Left lung (tissue), 10 donors: Measurements from ENCODE around the gene CDC45. TPM values are rescaled to one million over a fixed set of nuclear protein-coding genes. Genes with fewer than 3 reads are reported as not detected.

Experiments
- ATAC-seq: fragments of 200-7000 bp; cut with Tn5 transposase; one replicate; pipeline ENCODE4 v1.9.1; 2020; ENCODE audit warnings: moderate library complexity
- DNase-seq, 4 donors: peaks; one replicate each; pipeline ENCODE4 v3.0.0-alpha.2; 2013 to 2020
- H3K27ac ChIP-seq, 2 donors: fragments of 200-600 bp; sonication (generic) in 1 of 2; one replicate each; pipeline versions ENCODE4 v1.5.0 to v1.8.0; 2020 to 2021
- H3K27me3 ChIP-seq, 2 donors: fragments of 200-600 bp; sonication (generic) in 1 of 2; one replicate each; pipeline versions ENCODE4 v1.5.0 to v1.8.0; 2020 to 2021
- H3K36me3 ChIP-seq, 2 donors: fragments of 200-600 bp; sonication (generic) in 1 of 2; one replicate each; pipeline versions ENCODE4 v1.5.0 to v1.8.0; 2020 to 2021
- H3K4me1 ChIP-seq, 2 donors: fragments of 200-600 bp; one replicate each; pipeline ENCODE4 v1.8.0; 2021
- H3K4me3 ChIP-seq, 2 donors: fragments of 200-600 bp; sonication (generic) in 1 of 2; one replicate each; pipeline versions ENCODE4 v1.5.0 to v1.8.0; 2020 to 2021; ENCODE audit warnings: mild to moderate bottlenecking in 1 of 2
- H3K9me3 ChIP-seq, 2 donors: fragments of 200-600 bp; sonication (generic) in 1 of 2; one replicate each; pipeline versions ENCODE4 v1.5.0 to v1.8.0; 2020 to 2021
- CTCF ChIP-seq, 2 donors: fragments of 200-600 bp; sonication (generic) in 1 of 2; IDR thresholded peaks; one replicate each; pipeline versions ENCODE4 v1.5.0 to v1.8.0; 2021; ENCODE audit warnings: antibody characterized with exemption in 2 of 2
- intact Hi-C, 2 donors: fragments of 100-400 bp; cut with DNase I; formaldehyde crosslinking; loops; one replicate each; pipeline versions ENCODE4 v1.11.2 to v1.14.2; 2022
- polyA plus RNA-seq, 6 donors: library from polyadenylated mRNA; unstranded; fragments of 120-200 nt; gene quantifications; one replicate each; pipeline ENCODE4 v1.2.1, GENCODE V29; 2013; ENCODE audit not compliant: insufficient read length in 6 of 6
- total RNA-seq, 2 donors: library from RNA; stranded (reverse); fragmentation: NEBNext Ultra II Directional; extraction: Animal tissue kit (Norgen Biotek cat#: 25700); gene quantifications; one replicate each; pipeline ENCODE4 v1.2.1, GENCODE V29; 2021
- donor health status: DM: no; HTN: yes; CAD: no.
- donor health status: DM: no; HTN: no; CAD: no.

CDC45 gene
- total and polyA plus RNA-seq, 8 donors: 6.5 to 23.2 (median 16.2) TPM

DNA sequence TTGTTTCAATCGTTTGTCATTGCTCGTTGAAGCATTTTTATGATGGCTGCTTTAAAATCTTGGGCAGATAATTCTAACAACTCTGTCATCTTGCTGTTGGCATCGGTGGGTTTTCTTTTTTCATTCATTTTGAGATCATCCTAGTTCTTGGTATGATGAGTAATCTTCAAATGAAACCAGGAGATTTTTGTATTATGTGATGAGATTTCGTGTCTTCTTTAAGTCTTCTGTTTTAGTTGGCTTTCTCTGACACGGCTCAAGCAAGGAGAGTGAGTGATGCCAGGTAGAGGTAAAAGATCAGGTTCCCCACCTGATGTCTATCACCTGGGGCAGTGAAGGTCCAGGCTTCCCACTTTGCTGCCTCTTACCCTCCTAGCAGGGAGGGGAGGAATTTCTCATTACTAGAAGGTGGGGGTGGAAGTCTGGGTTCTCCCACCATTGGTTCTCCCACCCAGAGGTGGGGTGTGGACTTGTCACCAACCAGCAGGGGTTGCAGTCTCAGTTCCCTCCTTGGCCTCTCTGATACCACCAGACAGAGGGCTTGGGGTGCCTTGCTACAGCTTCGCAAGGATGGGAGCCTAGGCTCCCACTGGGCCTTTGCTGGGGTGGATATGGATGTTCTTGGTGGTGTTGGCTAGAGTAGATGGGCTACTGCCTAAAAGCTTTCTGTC, 12.9 kb downstream of the CDC45 start:
- Histone ChIP-seq H3K9me3 (no peaks in the 10 kb centered on the region), H3K27ac (no peak overlapping the region), H3K4me1 (no peaks in the 10 kb centered on the region), H3K4me3 (no peak overlapping the region), H3K27me3 (no peaks in the 10 kb centered on the region), H3K36me3 (peaks cover 0 to 12% of the 10 kb centered on the region in 2 donors)
- no peak for ATAC-seq
- DNase-seq: no peak
- intact Hi-C loops: loop anchor here (10.0 kb wide), 2 partner anchors 132 to 142 kb away; no protein-coding TSS in a partner anchor
- TF ChIP-seq CTCF (IDR thresholded peaks at IDR 0.05): no peak

DNA sequence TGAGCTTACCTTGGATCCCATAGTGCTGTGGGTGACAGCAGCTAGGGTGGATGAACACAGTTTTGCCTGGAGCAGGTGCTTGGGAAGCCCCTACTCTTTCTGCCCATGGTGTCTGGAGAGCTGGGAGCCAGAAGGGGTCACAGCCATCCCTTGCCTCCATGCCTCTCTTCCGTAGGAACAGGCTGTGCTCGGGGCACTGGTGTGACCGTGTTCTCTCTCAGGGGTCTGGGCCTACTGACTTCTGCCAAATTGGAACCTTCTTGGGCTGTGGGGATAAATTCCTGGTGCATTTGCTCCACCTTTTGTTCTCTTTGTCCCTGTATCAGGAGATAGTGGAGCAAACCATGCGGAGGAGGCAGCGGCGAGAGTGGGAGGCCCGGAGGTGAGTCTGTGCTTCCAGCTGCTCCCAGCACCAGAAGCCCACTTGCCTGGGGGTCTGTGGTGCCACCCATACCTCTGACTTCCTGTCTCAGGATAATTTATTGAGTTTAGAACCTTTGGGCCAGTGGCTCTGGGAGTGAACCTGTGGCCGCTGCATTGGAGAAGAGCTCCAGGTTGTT, 14.4 kb downstream of the CDC45 start:
- Histone ChIP-seq H3K4me1 (no peaks in the 10 kb centered on the region), H3K4me3 (no peak overlapping the region), H3K9me3 (no peaks in the 10 kb centered on the region), H3K36me3 (peaks cover 0 to 12% of the 10 kb centered on the region in 2 donors), H3K27ac (no peak overlapping the region), H3K27me3 (no peaks in the 10 kb centered on the region)
- ATAC-seq: no peak
- intact Hi-C loops: loop anchor here (10.0 kb wide), 2 partner anchors 131 to 141 kb away; no protein-coding TSS in a partner anchor
- TF ChIP-seq CTCF (IDR thresholded peaks at IDR 0.05): no peak
- DNase-seq: no peak

- H3K27ac ChIP-seq: no peak overlapping the region
- ATAC-seq (no peak), DNase-seq (no peak)
- TF ChIP-seq CTCF (IDR thresholded peaks at IDR 0.05): no peak
- H3K4me1 ChIP-seq: no peaks in the 10 kb centered on the region
- no peaks in the 10 kb centered on the region for H3K9me3 ChIP-seq
- H3K4me3 ChIP-seq: no peak overlapping the region
- intact Hi-C loops: loop anchor here (10.0 kb wide), 2 partner anchors 130 to 140 kb away; no protein-coding TSS in a partner anchor
- no peaks in the 10 kb centered on the region for H3K27me3 ChIP-seq
- peaks cover 0 to 12% of the 10 kb centered on the region in 2 donors for H3K36me3 ChIP-seq
Measured at GRCh38 chr22:19494676-19495173, 15.0 kb downstream of the CDC45 start.

DNA sequence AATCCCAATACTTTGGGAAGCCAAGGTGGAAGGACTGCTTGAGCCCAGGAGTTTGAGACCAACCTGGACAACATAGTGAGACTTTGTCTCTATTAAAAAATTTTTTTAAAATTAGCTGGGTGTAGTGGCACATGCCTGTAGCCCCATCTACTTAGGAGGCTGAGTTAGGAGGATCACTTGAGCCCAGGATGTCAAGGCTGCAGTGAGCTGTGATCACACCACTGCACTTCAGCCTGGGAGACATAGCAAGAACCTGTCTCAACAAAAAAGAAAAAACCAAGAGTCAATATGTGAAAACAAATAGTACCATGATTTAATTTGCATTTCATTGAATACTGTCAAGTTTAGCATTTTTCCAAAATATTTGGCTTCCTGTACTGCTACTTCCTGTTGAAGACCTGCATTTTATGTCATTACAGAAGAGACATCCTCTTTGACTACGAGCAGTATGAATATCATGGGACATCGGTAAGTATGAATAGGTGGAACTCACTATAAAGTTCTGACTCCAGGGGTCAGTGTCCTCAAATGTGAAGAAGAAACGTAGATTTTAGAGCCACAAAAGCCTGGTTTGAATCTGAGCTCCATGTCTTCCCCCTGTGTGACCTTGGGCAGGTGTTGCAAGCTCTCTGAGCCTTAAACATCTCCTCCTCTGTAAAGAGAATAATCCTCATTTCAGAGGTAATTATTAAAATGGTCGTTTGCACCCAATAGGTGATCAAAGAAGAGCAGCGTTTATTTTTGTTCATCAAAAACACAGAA, 16.0 kb downstream of the CDC45 start:
- no peak for TF ChIP-seq CTCF (IDR thresholded peaks at IDR 0.05)
- no peaks in the 10 kb centered on the region for H3K27me3 ChIP-seq
- H3K4me3 ChIP-seq: no peak overlapping the region
- intact Hi-C loops: loop anchor here (10.0 kb wide), 2 partner anchors 129 to 139 kb away; no protein-coding TSS in a partner anchor
- no peak for ATAC-seq
- no peaks in the 10 kb centered on the region for H3K9me3 ChIP-seq
- peak in 1 of 4 donors; percentile 21 for DNase-seq
- H3K36me3 ChIP-seq: peaks cover 0 to 12% of the 10 kb centered on the region in 2 donors
- no peak overlapping the region for H3K27ac ChIP-seq
- no peaks in the 10 kb centered on the region for H3K4me1 ChIP-seq

GRCh38 chr22:19496324-19496630, 16.6 kb downstream of the CDC45 start:
- TF ChIP-seq CTCF (IDR thresholded peaks at IDR 0.05): no peak
- Histone ChIP-seq H3K36me3 (peaks cover 0 to 12% of the 10 kb centered on the region in 2 donors), H3K4me3 (no peak overlapping the region), H3K4me1 (no peaks in the 10 kb centered on the region), H3K9me3 (no peaks in the 10 kb centered on the region), H3K27me3 (no peaks in the 10 kb centered on the region), H3K27ac (no peak overlapping the region)
- intact Hi-C loops: loop anchor here (10.0 kb wide), 2 partner anchors 129 to 139 kb away; no protein-coding TSS in a partner anchor
- ATAC-seq (no peak), DNase-seq (no peak)
